CD14-positive monocyte (primary cell): ENCODE results near the gene ADAMTSL2. TPM values are rescaled to one million over a fixed set of nuclear protein-coding genes. Genes with fewer than 3 reads are reported as not detected.

Experiments used
- DNase-seq, 3 donors: peaks; one replicate each; pipeline ENCODE4 v3.0.0-alpha.2; 2011 to 2022
- H2AFZ ChIP-seq: 2 replicates; pipeline ENCODE4 v1.6.0; 2012; ENCODE audit warnings: mild to moderate bottlenecking, low read depth, low read length, inconsistent platforms; ENCODE audit not compliant: insufficient read depth, poor library complexity, severe bottlenecking
- H3K27ac ChIP-seq, 2 donors: 1 replicate in 1 of 2; 2 replicates in 1 of 2; pipeline ENCODE4 v1.5.1; 2012 to 2013; ENCODE audit warnings: low read length in 2 of 2, control low read depth in 1 of 2, inconsistent platforms in 1 of 2, low read depth in 1 of 2, mild to moderate bottlenecking in 1 of 2
- H3K27me3 ChIP-seq, 2 donors: one replicate each; pipeline versions ENCODE4 v1.6.0 to v1.6.1; 2011 to 2013; ENCODE audit warnings: low read length in 2 of 2; ENCODE audit not compliant: control insufficient read depth in 2 of 2, insufficient read depth in 2 of 2
- H3K36me3 ChIP-seq, 2 donors: replicated peaks in 1 of 2; 1 replicate in 1 of 2; 2 replicates in 1 of 2; pipeline versions ENCODE4 v1.5.1 to v1.6.1; 2012 to 2013; ENCODE audit warnings: low read length in 2 of 2, control low read depth in 1 of 2, inconsistent platforms in 1 of 2, mild to moderate bottlenecking in 1 of 2; ENCODE audit not compliant: insufficient read depth in 2 of 2, control insufficient read depth in 1 of 2
- H3K4me1 ChIP-seq, 2 donors: 1 replicate in 1 of 2; 2 replicates in 1 of 2; pipeline versions ENCODE4 v1.5.1 to v1.6.1; 2012 to 2013; ENCODE audit warnings: low read length in 2 of 2, control low read depth in 1 of 2, inconsistent platforms in 1 of 2, mild to moderate bottlenecking in 1 of 2, moderate library complexity in 1 of 2; ENCODE audit not compliant: insufficient read depth in 2 of 2, control insufficient read depth in 1 of 2
- H3K4me2 ChIP-seq: replicated peaks from 2 replicates; pipeline ENCODE3; 2012; ENCODE audit warnings: low read length, moderate library complexity, mild to moderate bottlenecking; ENCODE audit not compliant: poor library complexity, severe bottlenecking; ENCODE audit errors: extremely low read depth
- H3K4me3 ChIP-seq, 3 experiments: fragments of 200-600 bp in 1 of 3; sonication (generic) in 1 of 3; replicated peaks in 1 of 3; 1 replicate in 2 of 3; 2 replicates in 1 of 3; pipeline ENCODE4 v1.5.1; 2011 to 2013; ENCODE audit warnings: low read length in 3 of 3, mild to moderate bottlenecking in 3 of 3, control low read depth in 2 of 3, low read depth in 2 of 3, inconsistent platforms in 1 of 3, moderate library complexity in 1 of 3
- H3K79me2 ChIP-seq: 2 replicates; pipeline ENCODE4 v1.6.0; 2012; ENCODE audit warnings: mild to moderate bottlenecking, control low read depth, inconsistent platforms, low read length, moderate library complexity; ENCODE audit not compliant: insufficient read depth
- H3K9ac ChIP-seq: 2 replicates; pipeline ENCODE4 v1.6.0; 2017; ENCODE audit warnings: low read length, mild to moderate bottlenecking; ENCODE audit not compliant: insufficient read depth, poor library complexity, severe bottlenecking
- H3K9me3 ChIP-seq, 2 donors: replicated peaks in 1 of 2; 1 replicate in 1 of 2; 2 replicates in 1 of 2; pipeline versions ENCODE4 v1.5.1 to v1.6.1; 2012 to 2013; ENCODE audit warnings: low read length in 2 of 2, control low read depth in 1 of 2; ENCODE audit not compliant: control insufficient read depth in 1 of 2, insufficient read depth in 1 of 2
- H4K20me1 ChIP-seq: 2 replicates; pipeline ENCODE4 v1.6.0; 2012; ENCODE audit warnings: mild to moderate bottlenecking, low read length, control low read depth, moderate library complexity; ENCODE audit not compliant: insufficient read depth
- H3K27ac Mint-ChIP-seq, 7 donors: one replicate each; pipeline ENCODE4 v1.8.0; 2020; ENCODE audit warnings: mild to moderate bottlenecking in 7 of 7, mixed read lengths in 7 of 7, moderate library complexity in 6 of 7, inconsistent platforms in 2 of 7
- H3K27me3 Mint-ChIP-seq, 3 donors: one replicate each; pipeline ENCODE4 v1.8.0; 2021 to 2022; ENCODE audit warnings: low read depth in 3 of 3, mild to moderate bottlenecking in 3 of 3, mixed read lengths in 3 of 3, moderate library complexity in 3 of 3, inconsistent platforms in 1 of 3
- H3K36me3 Mint-ChIP-seq, 2 donors: one replicate each; pipeline ENCODE4 v1.8.0; 2020; ENCODE audit warnings: mixed read lengths in 2 of 2, inconsistent platforms in 1 of 2, mild to moderate bottlenecking in 1 of 2
- H3K4me1 Mint-ChIP-seq: one replicate; pipeline ENCODE4 v1.8.0; 2020; ENCODE audit warnings: mild to moderate bottlenecking, mixed read lengths
- H3K4me3 Mint-ChIP-seq, 2 donors: one replicate each; pipeline ENCODE4 v1.8.0; 2020; ENCODE audit warnings: mild to moderate bottlenecking in 2 of 2, mixed read lengths in 2 of 2, moderate library complexity in 1 of 2
- H3K9me3 Mint-ChIP-seq, 7 donors: one replicate each; pipeline ENCODE4 v1.8.0; 2020 to 2022; ENCODE audit warnings: mixed read lengths in 7 of 7, mild to moderate bottlenecking in 6 of 7, moderate library complexity in 6 of 7, inconsistent platforms in 2 of 7
- WGBS: methylation state at CpG from one replicate; pipeline ENCODE4 v1.1.5; 2013; ENCODE audit warnings: missing lambda C conversion rate; ENCODE audit not compliant: insufficient coverage; 5-methylcytosine and 5-hydroxymethylcytosine counted together
- intact Hi-C, 2 donors: fragments of 100-400 bp; cut with micrococcal nuclease; formaldehyde crosslinking; loops; one replicate each; pipeline versions ENCODE4 v1.15.0 to v1.15.1; 2023
- polyA plus RNA-seq, 3 donors: library from polyadenylated mRNA; depleted of rRNA in 1 of 3; unstranded in 2 of 3; stranded (reverse) in 1 of 3; fragments of 300-500 nt in 2 of 3; fragments of >200 nt in 1 of 3; fragmentation: Illumina TruSeq in 2 of 3; gene quantifications; 1 replicate in 2 of 3; 2 replicates in 1 of 3; pipeline ENCODE4 v1.2.3, GENCODE V29; 2012 to 2021
- TF ChIP-seq, protein P1 (sequence below): fragments of 200-600 bp; IDR thresholded peaks from one replicate; pipeline ENCODE4 v1.8.0; 2022; ENCODE audit warnings: antibody characterized with exemption, mild to moderate bottlenecking

The ADAMTSL2 gene
- polyA plus RNA-seq, 3 donors, result 0.08 TPM; not detected in 2

DNA sequence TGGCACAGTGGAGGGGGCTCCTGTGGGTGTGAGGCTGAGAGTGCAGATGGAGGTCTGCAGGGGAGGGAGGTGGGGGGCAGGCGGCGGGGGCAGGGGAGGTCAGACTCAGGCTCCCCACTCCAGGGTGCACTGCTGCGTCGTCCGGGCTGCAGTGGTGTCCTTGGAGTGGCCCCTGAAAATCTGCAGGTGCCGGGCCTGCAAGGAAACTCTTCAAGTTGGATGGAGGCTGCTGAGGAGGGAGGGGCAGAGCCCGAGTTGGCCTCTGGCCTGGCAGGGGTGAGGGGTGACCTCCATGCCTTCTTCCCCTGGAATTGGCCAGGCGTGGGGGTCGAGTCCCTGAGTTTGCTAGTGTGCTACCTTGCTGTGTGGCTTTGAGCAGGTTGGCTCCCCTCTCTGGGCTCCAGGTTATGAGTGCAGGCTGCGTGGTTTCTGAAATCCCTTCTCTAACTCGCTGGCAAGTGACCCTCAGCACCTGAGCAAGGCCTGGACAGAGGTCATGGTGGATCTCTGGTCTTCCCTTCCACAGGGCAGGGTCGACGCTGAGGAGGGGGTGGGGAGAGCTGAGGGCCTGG lies 888 bp downstream of the ADAMTSL2 start:
- Mint-ChIP-seq H3K36me3 (no peaks in the 10 kb centered on the region), H3K4me3 (peak overlapping the region in 1 of 2 donors; percentile 56), H3K4me1 (peaks cover 19% of the 10 kb centered on the region), H3K27ac (no peak overlapping the region), H3K27me3 (peaks cover 47 to 77% (median 51%) of the 10 kb centered on the region in 3 donors), H3K9me3 (peaks cover 0 to 2% (median 0%) of the 10 kb centered on the region in 7 donors)
- H3K9ac ChIP-seq, result no peak overlapping the region
- H3K79me2 ChIP-seq, result no peaks in the 10 kb centered on the region
- DNase-seq, result no peak
- H3K4me3 ChIP-seq, result no peak overlapping the region
- no peak overlapping the region for H3K27ac ChIP-seq
- H3K27me3 ChIP-seq, result peaks cover 0 to 51% of the 10 kb centered on the region in 2 donors
- no peaks in the 10 kb centered on the region for H3K36me3 ChIP-seq
- no peaks in the 10 kb centered on the region for H3K9me3 ChIP-seq
- TF ChIP-seq, protein P1, sequence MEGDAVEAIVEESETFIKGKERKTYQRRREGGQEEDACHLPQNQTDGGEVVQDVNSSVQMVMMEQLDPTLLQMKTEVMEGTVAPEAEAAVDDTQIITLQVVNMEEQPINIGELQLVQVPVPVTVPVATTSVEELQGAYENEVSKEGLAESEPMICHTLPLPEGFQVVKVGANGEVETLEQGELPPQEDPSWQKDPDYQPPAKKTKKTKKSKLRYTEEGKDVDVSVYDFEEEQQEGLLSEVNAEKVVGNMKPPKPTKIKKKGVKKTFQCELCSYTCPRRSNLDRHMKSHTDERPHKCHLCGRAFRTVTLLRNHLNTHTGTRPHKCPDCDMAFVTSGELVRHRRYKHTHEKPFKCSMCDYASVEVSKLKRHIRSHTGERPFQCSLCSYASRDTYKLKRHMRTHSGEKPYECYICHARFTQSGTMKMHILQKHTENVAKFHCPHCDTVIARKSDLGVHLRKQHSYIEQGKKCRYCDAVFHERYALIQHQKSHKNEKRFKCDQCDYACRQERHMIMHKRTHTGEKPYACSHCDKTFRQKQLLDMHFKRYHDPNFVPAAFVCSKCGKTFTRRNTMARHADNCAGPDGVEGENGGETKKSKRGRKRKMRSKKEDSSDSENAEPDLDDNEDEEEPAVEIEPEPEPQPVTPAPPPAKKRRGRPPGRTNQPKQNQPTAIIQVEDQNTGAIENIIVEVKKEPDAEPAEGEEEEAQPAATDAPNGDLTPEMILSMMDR, result no peak
- 88% methylated on average over 5 of the region's 13 CpGs for WGBS
- no peaks in the 10 kb centered on the region for H4K20me1 ChIP-seq
- H3K4me2 ChIP-seq, result no peak overlapping the region
- intact Hi-C loops, result no loop called here
- no peak overlapping the region for H2AFZ ChIP-seq
- H3K4me1 ChIP-seq, result peaks cover 11 to 15% of the 10 kb centered on the region in 2 donors

DNA sequence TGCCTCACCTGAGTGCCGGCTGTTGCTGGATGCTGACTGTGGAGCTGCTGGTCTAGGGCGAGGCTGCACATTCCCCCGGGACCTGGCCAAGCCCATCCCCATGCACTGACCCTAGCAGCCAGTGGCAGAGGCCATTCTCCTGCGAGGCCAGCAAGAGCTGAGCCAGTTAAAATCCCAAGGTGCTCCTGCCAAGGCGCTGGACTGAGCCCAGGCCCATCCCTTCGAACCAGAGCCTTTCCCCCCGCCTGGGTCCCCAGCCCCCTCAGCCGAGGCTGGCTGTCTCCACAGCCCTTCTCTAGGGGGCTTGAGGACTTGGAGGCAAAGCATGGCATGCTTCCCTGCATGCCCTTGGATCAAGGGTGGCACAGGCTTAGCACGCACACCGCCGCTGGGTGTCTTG lies 1.6 kb downstream of the ADAMTSL2 start:
- no peak for DNase-seq
- Mint-ChIP-seq H3K36me3 (no peaks in the 10 kb centered on the region), H3K27me3 (peaks cover 47 to 82% (median 56%) of the 10 kb centered on the region in 3 donors), H3K27ac (no peak overlapping the region), H3K4me3 (no peak overlapping the region), H3K9me3 (peaks cover 0 to 2% (median 0%) of the 10 kb centered on the region in 7 donors), H3K4me1 (peaks cover 23% of the 10 kb centered on the region)
- Histone ChIP-seq H2AFZ (no peak overlapping the region), H3K79me2 (no peaks in the 10 kb centered on the region), H3K4me2 (no peak overlapping the region), H4K20me1 (no peaks in the 10 kb centered on the region), H3K4me3 (no peak overlapping the region), H3K27ac (no peak overlapping the region), H3K9me3 (no peaks in the 10 kb centered on the region), H3K27me3 (peaks cover 0 to 51% of the 10 kb centered on the region in 2 donors), H3K36me3 (no peaks in the 10 kb centered on the region), H3K4me1 (peaks cover 16 to 22% of the 10 kb centered on the region in 2 donors), H3K9ac (no peak overlapping the region)
- intact Hi-C loops, result no loop called here
- TF ChIP-seq, protein P1, result no peak
- WGBS, result 95% methylated on average over 11 of the region's 11 CpGs
